GM06990 (cell line): Measurements from ENCODE around the gene BHLHA15.
A peak's percentile ranks its signal among the peaks of the same experiment; 100 is the strongest.

Experiments used
- DNase-seq: peaks from one replicate; pipeline ENCODE4 v3.0.0-alpha.2; 2011; ENCODE audit not compliant: insufficient read length; ENCODE audit errors: extremely low read depth
- H3K27me3 ChIP-seq: replicated peaks from 2 replicates; pipeline ENCODE4 v1.6.0; 2011; ENCODE audit warnings: low read length; ENCODE audit not compliant: control insufficient read depth, insufficient read depth
- H3K36me3 ChIP-seq: 2 replicates; pipeline ENCODE4 v1.5.1; 2011; ENCODE audit warnings: low read length; ENCODE audit not compliant: control insufficient read depth, insufficient read depth
- H3K4me3 ChIP-seq: replicated peaks from 2 replicates; pipeline ENCODE4 v1.5.1; 2011; ENCODE audit warnings: low read depth, mild to moderate bottlenecking, control low read depth, low read length
- CTCF ChIP-seq: IDR thresholded peaks from 2 replicates; pipeline ENCODE4 v1.5.1; 2011; ENCODE audit warnings: low read length, control low read depth, mild to moderate bottlenecking, inconsistent platforms; ENCODE audit not compliant: insufficient read depth, poor library complexity, severe bottlenecking

The BHLHA15 gene

GRCh38 chr7:98242934-98243333, 31.7 kb downstream of the BHLHA15 start:
- peaks cover 2% of the 10 kb centered on the region for H3K36me3 ChIP-seq
- H3K4me3 ChIP-seq: no peak overlapping the region
- no peaks in the 10 kb centered on the region for H3K27me3 ChIP-seq
- no peak for TF ChIP-seq CTCF
- no peak for DNase-seq

- H3K36me3 ChIP-seq: peaks cover 2% of the 10 kb centered on the region
- TF ChIP-seq CTCF: no peak
- no peak overlapping the region for H3K4me3 ChIP-seq
- DNase-seq: no peak
- no peaks in the 10 kb centered on the region for H3K27me3 ChIP-seq
These were observed 33.6 kb downstream of the BHLHA15 start for GRCh38 chr7:98244871-98245270.

- Histone ChIP-seq H3K27me3 (no peaks in the 10 kb centered on the region), H3K36me3 (peaks cover 2% of the 10 kb centered on the region), H3K4me3 (no peak overlapping the region)
- no peak for TF ChIP-seq CTCF
- DNase-seq: no peak
These were observed 36.9 kb downstream of the BHLHA15 start for GRCh38 chr7:98248156-98248555.

- Histone ChIP-seq H3K4me3 (no peak overlapping the region), H3K27me3 (no peaks in the 10 kb centered on the region), H3K36me3 (no peaks in the 10 kb centered on the region; the same call in 1 of the 2 replicates)
- no peak for DNase-seq
- TF ChIP-seq CTCF: no peak
These were observed 37.9 kb downstream of the BHLHA15 start for GRCh38 chr7:98249106-98249505.

GRCh38 chr7:98250789-98251188, 39.5 kb downstream of the BHLHA15 start:
- peak; percentile 31 for TF ChIP-seq CTCF
- DNase-seq: no peak
- Histone ChIP-seq H3K4me3 (peak overlapping the region; percentile 79), H3K27me3 (no peaks in the 10 kb centered on the region), H3K36me3 (no peaks in the 10 kb centered on the region; the same call in 1 of the 2 replicates)

GRCh38 chr7:98251231-98251600, 40.0 kb downstream of the BHLHA15 start:
- Histone ChIP-seq H3K36me3 (no peaks in the 10 kb centered on the region; the same call in 1 of the 2 replicates), H3K4me3 (peak overlapping the region; percentile 79), H3K27me3 (no peaks in the 10 kb centered on the region)
- DNase-seq: no peak
- TF ChIP-seq CTCF: no peak
